CD4-positive, alpha-beta T cell treated with Interleukin-1 beta for 1 hour (primary cell): Measurements from ENCODE around the gene TFB1M.

Experiments
- DNase-seq, 2 donors: peaks; one replicate each; pipeline ENCODE4 v3.0.0-alpha.2; 2020 to 2022

TFB1M gene

GRCh38 chr6:155262655-155263054, 51.6 kb downstream of the TFB1M start:
- DNase-seq = no peak

- no peak for DNase-seq
Measured at GRCh38 chr6:155261111-155261900, 53.0 kb downstream of the TFB1M start.

- no peak for DNase-seq
Measured at GRCh38 chr6:155260686-155261085, 53.6 kb downstream of the TFB1M start.

- no peak for DNase-seq
Measured at GRCh38 chr6:155259897-155260296, 54.4 kb downstream of the TFB1M start.

GRCh38 chr6:155259204-155259603, 55.1 kb downstream of the TFB1M start:
- no peak for DNase-seq

- DNase-seq = no peak
Measured at GRCh38 chr6:155257796-155258195, 56.5 kb downstream of the TFB1M start.

GRCh38 chr6:155256122-155256795, 58.0 kb downstream of the TFB1M start:
- DNase-seq = no peak

GRCh38 chr6:155254139-155254538, 60.1 kb downstream of the TFB1M start:
- DNase-seq = no peak

- DNase-seq = no peak
Measured at GRCh38 chr6:155253337-155253736, 60.9 kb downstream of the TFB1M start.

GRCh38 chr6:155252581-155252980, 61.7 kb downstream of the TFB1M start:
- no peak for DNase-seq

GRCh38 chr6:155250701-155251381, 63.4 kb downstream of the TFB1M start:
- no peak for DNase-seq

GRCh38 chr6:155248008-155249001, 66.0 kb downstream of the TFB1M start:
- peak; percentile 17 to 25 for DNase-seq

- no peak for DNase-seq
Measured at GRCh38 chr6:155247618-155248007, 66.7 kb downstream of the TFB1M start.

- DNase-seq = no peak
Measured at GRCh38 chr6:155246825-155247224, 67.5 kb downstream of the TFB1M start.

- no peak for DNase-seq
Measured at GRCh38 chr6:155245831-155246230, 68.5 kb downstream of the TFB1M start.

- no peak for DNase-seq
Measured at GRCh38 chr6:155245193-155245592, 69.1 kb downstream of the TFB1M start.

GRCh38 chr6:155244434-155244833, 69.8 kb downstream of the TFB1M start:
- DNase-seq = no peak

GRCh38 chr6:155241966-155242365, 72.3 kb downstream of the TFB1M start:
- DNase-seq = no peak

GRCh38 chr6:155240905-155241600, 73.2 kb downstream of the TFB1M start:
- no peak for DNase-seq

- DNase-seq = no peak
Measured at GRCh38 chr6:155237613-155238012, 76.7 kb downstream of the TFB1M start.

GRCh38 chr6:155235087-155235486, 79.2 kb downstream of the TFB1M start:
- DNase-seq = no peak

- DNase-seq = no peak
Measured at GRCh38 chr6:155234687-155235086, 79.6 kb downstream of the TFB1M start.
